ENCODE data around the gene DEFB131A.
"Not testable (repeated sequence)": the region's sequence is repeated elsewhere in the genome, so short reads cannot be mapped to it uniquely, and the experiment has no call there.

DEFB131A gene

GRCh38 chr4:9444114-9444513 is at the start of gene DEFB131A:
Gene DEFB131A (plus strand): TSS chr4:9444414. CDS start chr4:9444534, 120 bp downstream.
- DNase-seq (ENCODE audit: extremely low spot score, insufficient read length, low read depth); FAIRE-seq: not testable (repeated sequence)

- FAIRE-seq; DNase-seq (ENCODE audit: extremely low spot score, insufficient read length, low read depth): not testable (repeated sequence)
Measured at GRCh38 chr4:9405774-9406173, 38.4 kb upstream of the DEFB131A start.

DNA sequence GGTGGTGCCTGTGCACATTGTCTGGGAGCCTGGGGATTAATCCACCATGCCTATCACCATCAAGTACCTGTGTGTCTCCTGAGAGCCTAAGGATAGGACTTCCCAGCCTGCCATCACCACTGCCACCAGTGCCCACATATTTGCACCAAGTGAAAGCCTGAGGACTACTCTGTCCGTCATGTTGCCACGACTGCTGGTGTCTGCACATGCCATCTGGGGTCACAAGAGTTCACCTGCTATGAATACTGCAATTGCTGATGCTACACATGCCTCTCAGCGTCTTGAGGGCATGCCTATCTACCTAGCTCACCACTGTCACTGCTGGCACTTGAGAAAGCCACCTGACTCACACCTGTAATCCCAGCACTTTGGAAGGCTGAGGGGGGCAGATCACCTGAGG is 37.7 kb upstream of the DEFB131A start:
- FAIRE-seq; DNase-seq (ENCODE audit: extremely low spot score, insufficient read length, low read depth): not testable (repeated sequence)

DNA sequence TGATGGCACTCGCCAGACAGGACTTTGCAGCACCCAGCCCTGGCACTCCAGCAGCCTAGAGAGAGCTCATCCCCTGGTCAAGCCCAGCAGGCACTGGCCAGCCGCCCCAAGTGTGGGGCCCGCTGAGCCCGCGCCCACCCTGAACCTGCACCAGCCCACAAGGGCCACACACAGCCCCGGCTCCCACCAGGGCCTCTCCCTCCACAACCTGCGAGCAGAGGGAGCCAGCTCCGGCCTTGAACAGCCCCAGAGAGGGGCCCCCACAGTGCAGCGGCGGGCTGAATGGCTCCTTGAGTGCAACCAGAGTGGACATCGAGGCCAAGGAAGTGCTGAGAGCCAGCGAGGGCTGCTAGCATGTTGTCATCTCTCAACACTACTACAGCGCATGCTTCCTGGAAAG is 34.4 kb upstream of the DEFB131A start:
- DNase-seq (ENCODE audit: extremely low spot score, insufficient read length, low read depth) (no peak), FAIRE-seq (no peak)

DNA sequence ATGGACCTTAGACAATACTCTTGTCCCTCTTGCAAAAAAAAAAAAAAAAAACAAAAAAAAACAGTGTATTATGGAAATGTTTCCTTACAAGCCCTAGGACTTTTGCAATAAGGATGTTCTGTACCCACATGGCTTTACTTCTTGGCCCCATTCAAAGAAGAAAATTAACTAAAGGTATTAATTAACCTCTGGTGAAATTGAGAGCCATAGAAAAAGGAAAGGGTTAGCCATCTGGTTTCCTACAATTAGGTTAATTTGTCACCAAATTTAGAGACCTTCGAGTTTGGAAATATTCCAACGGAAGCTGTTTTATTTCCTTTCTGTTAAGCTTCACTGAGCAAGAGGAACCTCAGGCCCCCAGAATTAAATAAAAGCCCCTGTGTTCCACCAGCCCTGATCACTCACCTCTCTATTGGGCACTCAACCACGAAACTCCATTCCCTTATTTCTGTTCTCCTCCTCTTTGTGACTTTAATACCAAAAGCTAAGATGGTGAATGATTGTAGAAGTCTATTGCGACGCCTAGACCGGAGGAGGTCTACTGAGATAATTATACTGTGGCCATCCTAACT is 22.2 kb upstream of the DEFB131A start:
- DNase-seq (ENCODE audit: extremely low spot score, insufficient read length, low read depth): not testable (repeated sequence)
- FAIRE-seq: peak; percentile 36

DNA sequence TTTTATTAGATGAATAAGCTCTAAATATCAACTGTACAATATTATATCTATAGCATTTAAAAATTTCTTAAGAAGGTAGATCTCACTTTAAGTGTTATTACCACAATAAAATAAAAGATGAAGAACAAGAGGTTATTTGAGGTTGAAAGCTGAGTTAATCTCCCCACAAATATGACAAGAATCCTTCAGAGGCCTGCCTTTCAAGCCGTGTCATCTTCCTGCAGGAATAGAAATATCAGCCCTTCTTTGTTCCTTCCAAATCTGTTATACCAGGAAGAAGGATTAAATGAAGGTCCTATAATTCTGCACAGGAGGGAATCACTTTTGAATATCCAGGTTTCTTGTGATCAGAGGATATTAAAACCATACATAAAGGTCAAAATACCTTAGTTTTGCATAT is 18.3 kb upstream of the DEFB131A start:
- not testable (repeated sequence) for FAIRE-seq; DNase-seq (ENCODE audit: extremely low spot score, insufficient read length, low read depth)

DNA sequence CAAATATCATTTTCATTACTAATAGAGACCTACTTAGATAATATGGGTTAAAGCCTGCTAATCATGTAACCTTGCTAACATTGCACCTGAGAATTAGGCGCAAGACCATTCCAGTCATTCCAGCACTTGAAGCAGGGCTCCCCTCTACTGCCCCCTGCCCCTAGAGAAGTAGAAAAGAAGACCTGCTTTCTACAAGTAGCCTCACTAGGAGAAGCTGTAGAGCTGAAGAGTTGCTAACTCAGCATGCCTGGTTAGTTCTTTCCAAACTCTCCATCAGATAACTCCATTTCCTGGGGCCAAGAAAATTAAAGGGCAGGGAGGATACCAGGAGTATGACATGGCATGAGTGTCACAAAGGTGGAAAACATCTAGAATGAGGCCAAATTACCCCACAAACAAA is 14.2 kb upstream of the DEFB131A start:
- not testable (repeated sequence) for DNase-seq (ENCODE audit: extremely low spot score, insufficient read length, low read depth); FAIRE-seq

GRCh38 chr4:9433320-9433719 is 10.9 kb upstream of the DEFB131A start:
- FAIRE-seq; DNase-seq (ENCODE audit: extremely low spot score, insufficient read length, low read depth): not testable (repeated sequence)

DNA sequence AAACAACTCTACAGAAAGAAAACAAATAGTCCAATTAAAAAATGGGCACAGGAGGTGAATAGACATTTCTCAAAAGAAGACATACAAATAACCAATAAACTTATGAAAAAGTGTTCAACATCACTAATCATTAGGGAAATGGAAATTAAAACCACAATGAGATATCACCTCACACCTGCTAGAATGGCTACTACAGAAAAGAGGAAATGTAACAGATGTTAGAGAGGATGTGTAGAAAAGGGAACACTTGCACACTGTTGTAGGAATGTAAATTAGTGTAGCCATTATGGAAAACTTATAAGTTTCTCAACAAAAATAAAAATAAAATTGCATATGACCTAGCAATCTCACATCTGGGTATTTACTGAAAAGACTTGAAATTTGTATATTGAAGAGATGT is 7.5 kb upstream of the DEFB131A start:
- FAIRE-seq; DNase-seq (ENCODE audit: extremely low spot score, insufficient read length, low read depth): not testable (repeated sequence)

- not testable (repeated sequence) for DNase-seq (ENCODE audit: extremely low spot score, insufficient read length, low read depth)
Measured at GRCh38 chr4:9442355-9442754, 1.9 kb upstream of the DEFB131A start.

DNA sequence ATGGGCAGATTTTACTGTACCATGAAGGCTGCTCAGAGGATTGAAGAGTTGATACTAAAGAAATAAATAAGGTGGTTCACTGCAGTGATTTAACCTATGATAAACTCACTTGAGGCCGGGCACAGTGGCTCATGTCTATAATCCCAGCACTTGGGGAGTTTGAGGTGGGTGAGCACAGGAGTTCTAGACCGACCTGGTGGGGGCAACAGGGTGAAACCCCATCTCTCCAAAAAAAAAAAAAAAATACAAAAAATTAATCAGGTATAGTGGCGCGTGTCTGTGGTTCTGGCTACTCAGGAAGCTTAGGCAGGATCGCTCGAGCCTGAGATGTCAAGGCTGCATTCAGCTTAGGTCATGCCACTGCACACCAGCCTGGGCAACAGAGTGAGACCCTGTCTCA is 467 bp downstream of the DEFB131A start:
- DNase-seq (ENCODE audit: extremely low spot score, insufficient read length, low read depth): not testable (repeated sequence)

More at GRCh38 chr4:9442355-9442754, 1.9 kb upstream of the DEFB131A start:
- not testable (repeated sequence) for FAIRE-seq

DNA sequence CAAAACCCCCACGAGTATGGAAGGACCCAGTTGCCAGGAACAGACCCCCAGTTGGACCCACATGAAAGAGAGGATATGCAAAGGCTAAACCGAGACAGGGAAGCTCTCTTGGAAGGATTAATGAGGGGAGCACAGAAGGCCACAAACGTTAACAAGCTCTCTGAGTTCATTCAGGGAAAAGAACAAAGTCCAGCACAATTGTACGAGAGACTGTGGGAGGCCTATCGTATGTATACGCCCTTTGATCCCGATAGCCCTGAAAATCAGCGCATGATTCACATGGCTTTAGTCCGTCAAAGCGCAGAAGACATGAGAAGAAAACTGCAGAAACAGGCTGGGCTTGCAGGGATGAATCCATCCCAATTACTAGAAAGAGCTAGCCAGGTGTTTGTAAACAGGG is 8.0 kb downstream of the DEFB131A start:
- FAIRE-seq; DNase-seq (ENCODE audit: extremely low spot score, insufficient read length, low read depth): not testable (repeated sequence)

More for the DNA sequence above, 467 bp downstream of the DEFB131A start:
- not testable (repeated sequence) for FAIRE-seq

GRCh38 chr4:9454284-9454683 is 10.1 kb downstream of the DEFB131A start:
- DNase-seq (ENCODE audit: extremely low spot score, insufficient read length, low read depth); FAIRE-seq: not testable (repeated sequence)

- not testable (repeated sequence) for DNase-seq (ENCODE audit: extremely low spot score, insufficient read length, low read depth); FAIRE-seq
Measured at GRCh38 chr4:9455046-9455445, 10.8 kb downstream of the DEFB131A start.

DNA sequence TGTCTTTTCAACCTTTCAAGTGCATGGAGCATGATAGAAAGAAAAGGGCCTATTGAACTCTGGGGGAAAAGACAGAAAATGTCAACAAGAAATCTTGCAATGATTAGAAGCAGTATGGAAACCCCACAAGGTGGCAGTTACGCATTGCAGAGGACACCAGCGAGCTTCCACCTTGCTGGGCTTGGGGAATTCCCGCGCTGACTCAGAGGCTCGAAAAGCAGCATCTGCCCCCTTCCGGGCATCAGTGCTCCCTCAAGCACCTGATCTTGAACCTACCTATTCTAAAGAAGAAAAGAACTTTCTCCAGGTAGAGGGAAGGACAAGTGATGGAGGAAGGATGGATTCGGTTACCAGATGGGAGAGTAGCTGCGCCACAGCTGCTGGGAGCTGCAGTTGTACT is 35.3 kb downstream of the DEFB131A start:
- not testable (repeated sequence) for FAIRE-seq; DNase-seq (ENCODE audit: extremely low spot score, insufficient read length, low read depth)

DNA sequence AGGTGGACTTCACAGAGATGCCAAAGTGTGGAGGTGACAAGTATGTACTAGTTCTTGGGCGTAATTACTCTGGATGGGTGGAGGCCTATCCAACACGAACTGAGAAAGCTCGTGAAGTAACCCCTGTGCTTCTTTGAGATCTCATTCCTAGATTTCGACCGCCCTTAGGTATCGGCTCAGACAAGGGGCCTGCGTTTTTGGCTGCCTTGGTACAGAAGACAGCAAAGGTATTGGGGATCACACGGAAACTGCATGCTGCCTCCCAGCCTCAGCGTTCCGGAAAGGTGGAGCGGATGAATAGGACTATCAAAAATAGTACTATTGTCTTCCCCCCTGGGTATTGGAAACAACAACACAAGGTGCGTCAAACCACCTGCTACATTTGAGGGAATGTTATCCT is 35.9 kb downstream of the DEFB131A start:
- not testable (repeated sequence) for DNase-seq (ENCODE audit: extremely low spot score, insufficient read length, low read depth); FAIRE-seq

DNA sequence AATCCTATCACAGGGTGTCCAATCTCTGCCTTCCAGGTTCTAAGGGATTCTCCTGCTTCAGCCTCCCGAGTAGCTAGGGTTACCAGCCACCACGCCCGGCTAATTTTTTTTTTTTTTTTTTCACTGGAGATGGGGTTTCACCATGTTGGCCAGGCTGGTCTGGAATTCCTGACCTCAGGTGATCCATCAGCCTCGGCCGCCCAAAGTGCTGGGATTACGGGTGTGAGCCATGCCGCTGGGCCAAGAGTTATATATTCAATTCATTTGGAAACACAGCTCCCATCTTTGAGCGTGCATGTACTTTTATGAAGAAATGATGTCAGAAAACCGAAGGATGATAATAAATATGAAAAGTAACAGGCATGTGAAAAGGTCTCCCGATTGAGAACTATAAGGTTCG is 38.7 kb downstream of the DEFB131A start:
- FAIRE-seq; DNase-seq (ENCODE audit: extremely low spot score, insufficient read length, low read depth): not testable (repeated sequence)

GRCh38 chr4:9483682-9484081 is 39.5 kb downstream of the DEFB131A start:
- not testable (repeated sequence) for DNase-seq (ENCODE audit: extremely low spot score, insufficient read length, low read depth); FAIRE-seq

DNA sequence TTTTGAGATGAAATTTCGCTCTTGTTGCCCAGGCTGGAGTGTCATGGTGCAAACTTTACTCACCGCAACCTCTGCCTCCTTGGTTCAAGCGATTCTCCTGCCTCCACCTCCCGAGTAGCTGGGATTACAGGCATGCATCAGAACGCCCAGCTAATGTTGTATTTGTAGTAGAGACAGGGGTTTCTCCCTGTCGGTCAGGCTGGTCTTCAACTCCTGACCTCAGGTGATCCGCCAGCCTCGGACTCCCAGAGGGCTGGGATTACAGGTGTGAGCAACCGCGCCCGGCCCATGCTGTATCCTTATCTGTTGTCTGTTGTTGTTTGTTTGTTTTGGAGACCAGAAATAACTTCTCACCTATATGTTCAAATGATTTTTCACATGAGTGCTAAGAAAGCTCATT is 42.7 kb downstream of the DEFB131A start:
- FAIRE-seq; DNase-seq (ENCODE audit: extremely low spot score, insufficient read length, low read depth): not testable (repeated sequence)

DNA sequence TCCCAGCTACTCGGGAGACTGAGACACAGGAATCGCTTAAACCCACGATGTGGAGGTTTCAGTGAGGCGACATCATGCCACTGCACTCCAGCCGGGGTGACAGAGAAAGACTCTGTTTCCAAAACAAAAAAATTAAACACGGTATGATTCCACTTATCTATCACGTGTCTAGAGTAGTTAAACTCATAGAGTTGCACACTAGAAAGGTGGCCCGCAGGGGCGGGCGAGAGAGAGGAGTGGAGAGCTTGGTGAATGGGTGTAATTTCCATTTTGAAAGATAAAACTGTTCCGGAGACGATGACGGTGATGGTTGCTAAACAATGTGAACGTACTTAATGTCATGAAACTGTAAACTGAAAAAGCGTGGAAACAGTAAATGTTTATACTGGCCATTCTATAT is 44.6 kb downstream of the DEFB131A start:
- not testable (repeated sequence) for DNase-seq (ENCODE audit: extremely low spot score, insufficient read length, low read depth); FAIRE-seq

- FAIRE-seq; DNase-seq (ENCODE audit: extremely low spot score, insufficient read length, low read depth): not testable (repeated sequence)
Measured at GRCh38 chr4:9490496-9490895, 46.3 kb downstream of the DEFB131A start.

DNA sequence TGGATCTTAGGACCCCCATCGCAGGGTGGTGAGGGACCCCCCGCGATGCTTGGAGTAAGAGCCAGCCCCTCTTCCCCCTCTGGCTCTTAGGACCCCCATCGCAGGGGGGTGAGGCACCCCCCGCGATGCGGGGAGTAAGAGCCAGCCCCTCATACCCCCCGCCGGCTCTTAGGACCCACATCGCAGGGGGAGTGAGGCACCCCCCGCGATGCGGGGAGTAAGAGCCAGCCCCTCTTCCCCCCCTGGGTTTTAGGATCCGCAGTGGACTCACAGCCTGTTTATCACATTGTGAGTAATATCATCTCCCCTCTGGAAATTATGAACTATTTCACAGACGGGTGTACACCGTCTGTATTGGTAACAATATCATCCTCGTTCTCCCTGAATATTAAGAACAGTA is 46.8 kb downstream of the DEFB131A start:
- not testable (repeated sequence) for DNase-seq (ENCODE audit: extremely low spot score, insufficient read length, low read depth); FAIRE-seq
